Left ventricle myocardium superior (tissue), 1 donor: ENCODE measurements around the gene CFAP206. TPM values are rescaled to one million over a fixed set of nuclear protein-coding genes. Genes with fewer than 3 reads are reported as not detected.

ENCODE experiments used
- ATAC-seq: fragments of 200-7000 bp; cut with Tn5 transposase; one replicate; pipeline ENCODE4 v1.9.1; 2020; ENCODE audit warnings: mild to moderate bottlenecking, moderate library complexity
- DNase-seq: peaks from one replicate; pipeline ENCODE4 v3.0.0-alpha.2; 2020
- intact Hi-C: fragments of 100-400 bp; cut with micrococcal nuclease; formaldehyde crosslinking; loops from one replicate; pipeline ENCODE4 v1.11.0; 2022
- long read RNA-seq: library from polyadenylated mRNA; unstranded; transcript quantifications from one replicate; pipeline ENCODE4 v2.0.0, GENCODE V29; 2021
- total RNA-seq: library from RNA; stranded (reverse); fragmentation: NEBNext Ultra II Directional; extraction: Animal tissue kit (Norgen Biotek cat#: 25700); gene quantifications from one replicate; pipeline ENCODE4 v1.2.1, GENCODE V29; 2021
- donor health status: DM: no; HTN: yes; CAD: no; lungs with severe emphysema.

CFAP206 gene, protein sequence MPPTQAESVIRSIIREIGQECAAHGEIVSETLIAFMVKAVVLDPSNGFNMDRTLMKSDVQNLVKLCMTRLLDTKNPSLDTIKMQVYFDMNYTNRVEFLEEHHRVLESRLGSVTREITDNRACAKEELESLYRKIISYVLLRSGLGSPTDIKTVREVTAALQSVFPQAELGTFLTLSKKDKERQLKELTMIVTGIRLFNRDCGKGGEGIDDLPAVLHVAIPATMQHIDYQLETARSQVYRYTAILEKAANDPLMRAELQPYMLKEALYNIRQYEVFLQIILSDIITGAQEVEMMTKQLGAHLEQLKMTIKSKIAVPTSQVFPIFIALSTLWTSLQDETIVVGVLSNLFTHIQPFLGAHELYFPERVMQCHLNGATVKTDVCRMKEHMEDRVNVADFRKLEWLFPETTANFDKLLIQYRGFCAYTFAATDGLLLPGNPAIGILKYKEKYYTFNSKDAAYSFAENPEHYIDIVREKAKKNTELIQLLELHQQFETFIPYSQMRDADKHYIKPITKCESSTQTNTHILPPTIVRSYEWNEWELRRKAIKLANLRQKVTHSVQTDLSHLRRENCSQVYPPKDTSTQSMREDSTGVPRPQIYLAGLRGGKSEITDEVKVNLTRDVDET
- 0.25 TPM for total RNA-seq
- long read RNA-seq, result 0 reads

GRCh38 chr6:87407901-87408720, at the start of gene CFAP206:
Gene CFAP206 (plus strand): TSS chr6:87407972. CDS start chr6:87409840, 1,868 bp downstream.
- ATAC-seq (peak; percentile 97), DNase-seq (peak; percentile 89)
- intact Hi-C loops, result no loop called here

- ATAC-seq, result no peak
- DNase-seq, result no peak
- intact Hi-C loops, result no loop called here
These were observed 43.0 kb upstream of the CFAP206 start for GRCh38 chr6:87364602-87365252.

DNA sequence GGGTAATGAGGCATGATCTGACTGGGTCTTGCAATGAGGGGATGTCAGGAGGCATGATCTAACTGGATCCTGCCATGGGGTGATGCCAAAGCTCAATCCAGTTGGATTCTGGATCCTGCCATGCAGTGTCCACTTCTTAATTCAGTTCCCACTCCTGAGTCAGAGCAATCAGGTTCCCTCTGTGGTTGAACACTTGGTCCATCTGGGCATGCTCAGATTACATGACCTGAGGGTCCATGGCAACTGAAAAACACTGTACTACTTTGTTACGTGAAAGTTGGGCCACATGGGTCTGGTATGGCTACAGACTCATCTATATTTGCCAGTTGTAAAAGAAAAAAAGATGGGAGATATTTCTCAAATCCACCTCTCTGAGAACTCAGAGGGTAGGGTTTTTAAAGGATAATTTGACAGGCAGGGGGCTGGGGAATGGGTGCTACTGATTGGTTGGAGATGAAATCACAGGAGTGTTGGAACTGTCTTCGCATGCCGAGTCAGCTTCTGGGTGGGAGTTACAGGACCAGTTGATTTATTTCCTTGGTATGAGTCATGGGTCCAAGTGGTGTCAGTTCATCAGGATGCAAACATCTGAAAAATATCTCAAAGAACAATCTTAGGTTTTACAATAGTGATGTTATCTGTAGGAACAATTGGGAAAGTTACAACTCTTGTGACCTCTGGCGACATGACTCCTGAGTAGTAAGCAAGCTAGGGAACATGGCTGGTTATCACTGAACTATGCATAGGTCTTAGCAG, 41.5 kb upstream of the CFAP206 start:
- intact Hi-C loops, result no loop called here
- DNase-seq (no peak), ATAC-seq (no peak)

- intact Hi-C loops, result no loop called here
- ATAC-seq (no peak), DNase-seq (no peak)
These were observed 40.9 kb upstream of the CFAP206 start for GRCh38 chr6:87366899-87367298.

GRCh38 chr6:87373377-87373776, 34.4 kb upstream of the CFAP206 start:
- ATAC-seq (no peak), DNase-seq (no peak)
- intact Hi-C loops, result no loop called here

- ATAC-seq (no peak), DNase-seq (no peak)
- intact Hi-C loops, result no loop called here
These were observed 32.5 kb upstream of the CFAP206 start for GRCh38 chr6:87375315-87375714.

DNA sequence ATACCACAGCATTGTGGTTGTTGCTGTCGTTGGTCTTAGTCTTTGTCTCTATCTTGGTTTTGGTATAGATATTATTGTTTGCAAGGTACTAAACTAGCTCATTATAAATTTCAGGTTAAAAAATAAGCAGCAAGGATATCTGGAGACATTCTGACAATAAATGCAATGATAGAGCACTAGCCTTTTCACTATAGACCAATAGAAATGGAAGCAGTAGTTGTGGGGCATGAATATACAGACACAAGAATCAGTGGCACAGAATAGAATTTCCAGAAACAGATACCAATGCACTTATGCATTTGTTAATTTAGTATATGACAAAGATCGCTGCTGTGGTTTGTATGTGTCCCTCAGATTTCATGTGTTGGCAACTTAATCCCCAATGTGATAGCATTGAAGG, 31.1 kb upstream of the CFAP206 start:
- ATAC-seq, result no peak
- intact Hi-C loops, result no loop called here
- DNase-seq, result no peak

GRCh38 chr6:87378947-87379346, 28.8 kb upstream of the CFAP206 start:
- intact Hi-C loops, result no loop called here
- DNase-seq (no peak), ATAC-seq (no peak)

DNA sequence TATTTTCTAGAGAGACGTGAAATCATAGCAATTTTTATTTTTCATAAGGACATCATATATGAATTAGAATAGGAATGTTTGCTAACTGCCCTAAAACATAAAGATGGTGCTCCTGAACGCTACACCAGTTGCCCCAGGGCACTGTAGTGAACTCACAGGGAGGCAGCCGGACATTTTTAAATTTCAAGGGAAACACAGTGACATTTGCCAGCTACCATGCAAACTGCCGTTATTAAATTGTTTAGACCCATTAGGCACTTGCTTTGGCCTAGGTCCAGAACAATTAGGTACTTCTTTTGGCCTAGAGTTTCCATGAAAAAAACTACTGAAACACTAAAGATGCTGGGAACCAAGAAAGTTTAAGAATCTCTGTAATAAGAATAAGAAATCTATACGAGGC, 24.9 kb upstream of the CFAP206 start:
- intact Hi-C loops, result no loop called here
- ATAC-seq (no peak), DNase-seq (no peak)

DNA sequence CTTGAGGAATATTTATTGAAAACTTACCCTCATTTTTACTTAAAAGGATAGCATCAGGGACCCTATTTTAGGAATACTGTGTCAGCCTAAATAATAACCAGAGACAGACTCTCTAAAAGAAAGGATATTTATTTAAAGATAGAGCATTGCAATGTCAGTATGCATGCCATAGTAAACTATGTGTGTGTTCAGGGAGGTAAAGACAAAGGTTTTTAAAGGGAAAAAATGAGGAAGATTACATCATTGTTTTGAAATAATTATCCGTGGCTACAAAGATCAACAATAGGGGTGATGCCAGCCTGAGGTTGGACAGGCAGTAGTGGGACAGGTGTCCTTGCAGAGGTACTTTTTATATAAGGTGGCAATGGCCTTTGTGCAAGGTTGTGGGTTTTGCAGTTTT, 23.7 kb upstream of the CFAP206 start:
- intact Hi-C loops, result no loop called here
- no peak for ATAC-seq
- no peak for DNase-seq

GRCh38 chr6:87384449-87384848, 23.3 kb upstream of the CFAP206 start:
- DNase-seq (no peak), ATAC-seq (no peak)
- intact Hi-C loops, result no loop called here

DNA sequence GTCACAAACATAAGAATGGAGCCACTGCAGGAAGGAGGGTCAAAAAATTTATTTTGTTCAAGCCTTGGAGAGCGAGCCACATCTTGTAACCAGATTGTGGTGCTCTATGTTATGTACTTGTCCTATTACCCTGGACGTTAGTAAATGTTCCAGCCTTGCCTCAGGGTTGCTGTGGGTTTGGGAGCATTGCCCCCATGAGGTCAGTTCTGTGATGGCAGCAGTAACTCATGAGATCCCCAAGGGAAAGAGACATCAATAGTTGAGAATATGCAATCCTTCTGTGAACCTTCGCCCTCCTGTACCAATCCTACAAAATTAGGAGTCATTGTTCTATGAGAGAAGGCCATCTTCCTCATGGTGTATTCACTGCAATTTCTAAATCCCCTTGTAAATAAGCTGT, 16.4 kb upstream of the CFAP206 start:
- ATAC-seq (peak; percentile 49), DNase-seq (no peak)
- intact Hi-C loops, result no loop called here

- peak; percentile 75 for ATAC-seq
- intact Hi-C loops, result no loop called here
- DNase-seq, result no peak
These were observed 14.6 kb upstream of the CFAP206 start for GRCh38 chr6:87393026-87393622.

- intact Hi-C loops, result no loop called here
- no peak for DNase-seq
- no peak for ATAC-seq
These were observed 12.3 kb upstream of the CFAP206 start for GRCh38 chr6:87395431-87395830.

DNA sequence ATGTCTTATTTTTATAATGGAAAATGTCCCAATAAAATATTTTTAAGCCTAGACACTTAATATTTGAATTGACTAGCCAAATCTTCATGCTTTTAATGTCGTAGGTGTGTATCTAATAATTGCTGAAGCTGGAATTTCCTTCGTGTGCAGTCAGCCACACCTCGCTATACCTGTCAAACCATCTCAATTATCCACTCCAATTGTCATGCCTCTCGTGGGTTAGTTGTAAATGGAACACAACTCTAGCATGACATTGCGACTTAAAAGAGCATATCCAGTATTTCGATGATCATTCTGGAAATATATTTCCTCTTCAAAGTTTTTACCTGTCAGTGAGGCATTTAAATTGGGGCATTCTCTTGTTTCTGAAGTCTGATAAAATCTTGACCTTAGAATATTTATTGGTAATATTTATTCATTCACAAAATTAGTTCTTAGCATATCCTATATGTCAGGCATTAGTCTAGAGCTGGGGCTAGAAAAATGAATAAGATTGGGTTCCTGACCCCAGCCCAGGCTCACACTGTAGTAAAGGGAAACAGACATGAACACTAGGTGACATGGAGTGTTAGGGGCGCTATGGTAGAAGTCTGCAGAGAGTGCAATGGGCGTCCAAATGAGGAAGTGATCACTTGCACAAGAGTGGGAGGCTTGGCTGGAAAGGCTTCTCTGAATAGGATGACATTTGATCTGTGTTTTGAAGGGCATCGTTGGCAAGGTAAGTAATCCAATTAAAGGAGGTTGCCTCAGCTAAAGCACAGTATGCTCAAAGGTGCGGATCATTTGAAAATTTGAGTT, 11.0 kb upstream of the CFAP206 start:
- no peak for ATAC-seq
- DNase-seq, result no peak
- intact Hi-C loops, result no loop called here

DNA sequence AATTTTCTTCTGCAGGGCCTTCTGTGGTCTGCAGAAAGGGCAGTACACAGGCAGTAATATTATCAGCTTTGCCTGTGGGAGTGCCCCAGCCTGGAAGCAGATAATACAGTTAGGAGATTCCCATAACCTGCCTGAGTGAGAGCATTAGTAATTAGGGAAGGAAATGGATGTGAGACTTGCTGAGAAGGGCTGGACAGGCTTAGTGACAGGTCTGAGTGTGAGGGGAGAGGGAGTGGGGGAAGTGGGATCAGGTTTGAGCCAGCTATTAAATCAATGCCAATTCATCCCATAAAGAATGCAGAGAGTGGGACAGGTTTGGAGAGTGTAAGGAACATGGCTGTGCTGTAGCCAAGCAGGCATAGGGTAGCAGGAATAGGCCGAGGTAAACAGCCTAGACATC, 10.1 kb upstream of the CFAP206 start:
- no peak for DNase-seq
- intact Hi-C loops, result no loop called here
- no peak for ATAC-seq

DNA sequence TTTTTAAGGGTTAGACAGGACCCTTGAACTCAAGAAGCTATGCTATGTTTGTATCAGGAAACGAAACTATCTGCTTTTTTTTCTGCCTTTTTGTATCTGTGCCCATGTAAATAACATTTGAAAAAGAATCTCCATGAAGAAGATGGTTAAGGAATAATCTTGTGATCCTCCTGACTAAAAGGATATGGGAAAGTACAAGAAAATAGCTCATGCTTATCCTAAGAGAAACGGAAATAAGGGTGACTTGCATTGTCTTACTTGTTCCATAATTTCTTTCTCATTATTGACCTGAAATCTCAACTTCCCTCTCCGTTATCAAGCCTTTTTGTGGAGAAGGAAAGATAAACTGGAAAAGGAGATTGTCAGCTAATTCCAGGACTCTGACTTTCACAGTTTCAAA, 5.9 kb upstream of the CFAP206 start:
- intact Hi-C loops, result no loop called here
- ATAC-seq, result no peak
- no peak for DNase-seq

DNA sequence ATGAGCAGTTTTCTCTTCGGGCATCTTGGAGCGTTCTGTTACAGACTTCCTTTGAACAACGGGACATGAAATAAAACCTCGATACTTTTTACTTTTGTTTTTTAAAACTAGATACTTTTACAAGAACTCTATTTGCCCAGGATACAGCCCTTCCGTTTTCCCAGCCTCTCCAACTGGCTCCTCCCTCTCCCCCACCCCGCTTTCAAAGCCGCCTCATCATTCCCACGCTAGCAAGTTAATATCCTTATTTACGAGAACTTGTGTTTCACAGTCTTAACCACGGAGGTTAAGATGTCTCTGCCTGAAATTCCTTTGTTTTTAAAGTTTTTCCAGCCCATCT, 241 bp upstream of the CFAP206 start:
- DNase-seq (peak; percentile 34), ATAC-seq (peak; percentile 69)
- intact Hi-C loops, result no loop called here
